Heart right ventricle (tissue), 16 donors: ENCODE results near the gene ZNRF1. TPM values are rescaled to one million over a fixed set of nuclear protein-coding genes. Genes with fewer than 3 reads are reported as not detected.
"Not testable (repeated sequence)": the region's sequence is repeated elsewhere in the genome, so short reads cannot be mapped to it uniquely, and the experiment has no call there.

ENCODE experiments used
- ATAC-seq, 8 donors: fragments of 200-7000 bp; cut with Tn5 transposase; one replicate each; pipeline ENCODE4 v1.9.1; 2020; ENCODE audit warnings: mild to moderate bottlenecking in 8 of 8, moderate library complexity in 8 of 8, moderate number of reproducible peaks in 1 of 8
- DNase-seq, 2 donors: peaks; one replicate each; pipeline ENCODE4 v3.0.0-alpha.2; 2020
- H3K27ac ChIP-seq, 10 donors: fragments of 200-600 bp; sonication (generic) in 2 of 10; one replicate each; pipeline versions ENCODE4 v1.5.0 to v1.8.0; 2020 to 2022; ENCODE audit warnings: mild to moderate bottlenecking in 3 of 10
- H3K27me3 ChIP-seq, 7 donors: fragments of 200-600 bp; one replicate each; pipeline ENCODE4 v1.8.0; 2021 to 2022; ENCODE audit warnings: mild to moderate bottlenecking in 2 of 7
- H3K36me3 ChIP-seq, 9 donors: fragments of 200-600 bp; sonication (generic) in 1 of 9; one replicate each; pipeline versions ENCODE4 v1.5.0 to v1.8.0; 2020 to 2022; ENCODE audit warnings: mild to moderate bottlenecking in 2 of 9
- H3K4me1 ChIP-seq, 9 donors: fragments of 200-600 bp; sonication (generic) in 1 of 9; one replicate each; pipeline versions ENCODE4 v1.5.0 to v1.8.0; 2020 to 2022; ENCODE audit warnings: mild to moderate bottlenecking in 4 of 9
- H3K4me3 ChIP-seq, 10 donors: fragments of 200-600 bp; sonication (generic) in 2 of 10; one replicate each; pipeline versions ENCODE4 v1.5.0 to v1.8.0; 2020 to 2022; ENCODE audit warnings: mild to moderate bottlenecking in 7 of 10, moderate library complexity in 2 of 10
- H3K9me3 ChIP-seq, 11 donors: fragments of 200-600 bp in 10 of 11; sonication (generic) in 2 of 11; one replicate each; pipeline versions ENCODE4 v1.5.0 to v1.8.0; 2013 to 2022; ENCODE audit warnings: mild to moderate bottlenecking in 2 of 11, control low read depth in 1 of 11, moderate library complexity in 1 of 11
- CTCF ChIP-seq, 9 donors: fragments of 200-600 bp; sonication (generic) in 2 of 9; IDR thresholded peaks; one replicate each; pipeline versions ENCODE4 v1.5.0 to v1.8.0; 2021 to 2022; ENCODE audit warnings: antibody characterized with exemption in 9 of 9, mild to moderate bottlenecking in 5 of 9, moderate library complexity in 1 of 9
- WGBS, 2 donors: extraction: QIAGEN DNeasy Blood & Tissue Kit; methylation state at CpG; one replicate each; pipeline ENCODE4 v1.1.7; 2013; ENCODE audit warnings: inconsistent platforms in 1 of 2; 5-methylcytosine and 5-hydroxymethylcytosine counted together
- intact Hi-C, 10 donors: fragments of 100-400 bp; cut with DNase I; formaldehyde crosslinking; loops; one replicate each; pipeline versions ENCODE4 v1.11.1 to v1.14.2; 2022
- polyA plus RNA-seq, 2 donors: library from polyadenylated mRNA; stranded (reverse); fragments of 200-250 nt; gene quantifications; one replicate each; pipeline ENCODE4 v1.2.3, GENCODE V29; 2013
- total RNA-seq, 10 donors: library from RNA; stranded (reverse); fragmentation: NEBNext Ultra II Directional in 3 of 10; extraction: Animal tissue kit (Norgen Biotek cat#: 25700) in 3 of 10; gene quantifications; one replicate each; pipeline versions ENCODE4 v1.2.1 to v1.2.4, GENCODE V29; 2021 to 2023
- donor health status: Arrhythmogenic right ventricular cardiomyopathy.
- donor health status: ischemic (EF 13 %, LVEDD 7.1; RV severe dilation, severe dysfunction).
- donor health status: healthy with polysubstance abuse.
- donor health status: DM: no; HTN: yes; CAD: no.
- donor health status: DM: no; HTN: no; CAD: no.
- donor health status: ischemic (EF 25% LVEDD 6.9; RV normal size, moderate dysfunction).
- donor health status: ischemic (EF 25% LVEDD 5.7; RV mildly dilated, moderate dysfunction).
- donor health status: healthy.
- donor health status: DM: yes; HTN: yes; CAD: no.
- donor health status: Ischemic cardiomyopathy.
- donor health status: ischemic (EF 35%, LVEDD 5.7; RV mildly dilated, moderate dysfunction).
- donor health status: nonischemic (EF 11% LVEDD 7.7; RV severe dilation, severe dysfunction).
- donor health status: DM: yes; HTN: yes; CAD: no.
- donor health status: PGD.
- donor health status: ischemic (EF 29% LVEDD 5.4; RV normal size, mild dysfunction).
- donor health status: nonischemic (EF 23%, LVEDD 6.1; RV moderate dilation, normal function).

The ZNRF1 gene
- total and polyA plus RNA-seq, 12 donors, result 13.1 to 30.8 (median 20.8) TPM

DNA sequence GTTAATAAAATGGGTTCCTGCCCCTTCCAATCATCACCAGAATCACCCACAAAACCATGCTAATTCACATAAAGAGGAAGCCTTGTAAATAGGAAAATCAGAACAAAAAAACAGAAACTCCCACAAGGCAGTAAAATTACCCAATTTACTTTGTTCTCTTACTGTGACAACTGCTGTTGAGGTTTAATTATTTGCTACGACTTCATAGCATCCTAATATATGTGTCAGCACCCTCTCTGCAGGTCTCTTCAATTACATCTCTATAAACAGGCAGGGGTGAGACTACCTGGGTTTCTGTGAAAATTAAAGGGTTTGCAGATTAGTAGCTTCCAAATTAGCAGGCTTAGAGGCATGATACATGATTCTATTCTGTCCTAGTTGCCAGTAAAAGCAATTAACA lies 16.6 kb upstream of the ZNRF1 start:
- intact Hi-C loops, result no loop called here
- 79 to 82% methylated on average over 1 of the region's 1 CpG for WGBS, 2 donors
- Histone ChIP-seq H3K27me3 (no peaks in the 10 kb centered on the region), H3K9me3 (no peaks in the 10 kb centered on the region), H3K36me3 (peaks cover 0 to 17% (median 2%) of the 10 kb centered on the region in 9 donors), H3K4me1 (peaks cover 0 to 27% (median 17%) of the 10 kb centered on the region in 9 donors), H3K27ac (no peak overlapping the region), H3K4me3 (no peak overlapping the region)
- ATAC-seq (no peak), DNase-seq (no peak)
- no peak for TF ChIP-seq CTCF (IDR thresholded peaks at IDR 0.05)

GRCh38 chr16:74984194-74984528 lies 14.7 kb upstream of the ZNRF1 start:
- 25 to 27% methylated on average over 12 to 13 of the region's 13 CpGs for WGBS, 2 donors
- no peaks in the 10 kb centered on the region for H3K9me3 ChIP-seq
- no peaks in the 10 kb centered on the region for H3K36me3 ChIP-seq
- peak overlapping the region; percentile 71 to 100 (median 96) for H3K4me3 ChIP-seq
- TF ChIP-seq CTCF (IDR thresholded peaks at IDR 0.05), result no peak
- DNase-seq (no peak), ATAC-seq (peak in 1 of 8 donors; percentile 5)
- intact Hi-C loops, result no loop called here
- H3K27me3 ChIP-seq, result no peaks in the 10 kb centered on the region
- H3K27ac ChIP-seq, result peak overlapping the region in 6 of 10 donors; percentile 82 to 94 (median 88)
- peaks cover 0 to 27% (median 17%) of the 10 kb centered on the region in 9 donors for H3K4me1 ChIP-seq

GRCh38 chr16:74984529-74985296 lies 14.1 kb upstream of the ZNRF1 start, which contains the start of gene WDR59:
Gene WDR59, minus strand, starts transcription at chr16:74985123. Its CDS starts 106 bp downstream, at chr16:74985017.
- WGBS, 2 donors, result 1% methylated on average over 62 to 68 of the region's 68 CpGs
- no peaks in the 10 kb centered on the region for H3K27me3 ChIP-seq
- peak within 1 kb of the TSS in 9 of 10 donors; percentile 69 to 94 (median 82) for H3K27ac ChIP-seq
- DNase-seq (peak; percentile 98 to 100), ATAC-seq (peak; percentile 99 to 100 (median 100))
- H3K4me1 ChIP-seq, result peaks cover 0 to 27% (median 17%) of the 10 kb centered on the region in 9 donors
- peak in 1 of 9 donors; percentile 4 for TF ChIP-seq CTCF (IDR thresholded peaks at IDR 0.05)
- intact Hi-C loops, result no loop called here
- peak within 1 kb of the TSS; percentile 71 to 100 (median 96) for H3K4me3 ChIP-seq
- no peaks in the 10 kb centered on the region for H3K36me3 ChIP-seq
- no peaks in the 10 kb centered on the region for H3K9me3 ChIP-seq

DNA sequence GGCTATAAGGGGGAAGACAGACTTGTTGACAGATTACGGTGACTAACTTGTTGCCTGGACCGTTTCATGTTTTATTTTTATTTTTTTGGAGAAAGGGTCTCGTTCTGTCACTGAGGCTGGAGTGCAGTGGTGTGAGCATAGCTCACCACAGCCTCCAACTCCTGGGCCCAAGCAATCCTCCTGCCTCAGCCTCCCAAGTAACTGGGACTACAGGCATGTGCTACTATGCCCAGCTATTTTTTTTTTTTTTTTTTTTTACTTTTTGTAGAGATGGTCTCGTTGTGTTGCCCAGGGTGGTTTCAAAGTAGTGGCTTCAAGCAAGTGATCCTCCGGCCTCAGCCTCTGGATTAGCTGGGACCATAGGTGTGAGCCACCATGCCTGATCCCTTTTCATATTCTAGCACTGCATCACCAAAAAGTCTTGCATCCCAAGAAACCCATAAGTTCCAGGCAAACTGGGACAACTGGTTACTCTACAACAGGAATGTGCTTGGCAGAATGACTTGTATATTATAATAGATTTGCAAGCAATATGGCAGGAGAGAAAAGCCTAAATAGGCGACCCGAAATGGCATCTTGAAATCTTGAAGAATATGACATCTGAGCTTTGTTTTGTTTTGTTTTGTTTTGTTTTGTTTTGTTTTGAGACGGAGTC lies 11.7 kb upstream of the ZNRF1 start:
- no peak for TF ChIP-seq CTCF (IDR thresholded peaks at IDR 0.05)
- no peaks in the 10 kb centered on the region for H3K36me3 ChIP-seq
- no peak overlapping the region for H3K4me3 ChIP-seq
- DNase-seq, result no peak
- ATAC-seq, result no peak
- H3K27ac ChIP-seq, result no peak overlapping the region
- WGBS, 2 donors, result 75 to 88% methylated on average over 8 of the region's 8 CpGs
- H3K27me3 ChIP-seq, result no peaks in the 10 kb centered on the region
- peaks cover 0 to 35% (median 17%) of the 10 kb centered on the region in 9 donors for H3K4me1 ChIP-seq
- intact Hi-C loops, result no loop called here
- no peaks in the 10 kb centered on the region for H3K9me3 ChIP-seq

GRCh38 chr16:74989864-74990263 lies 9.0 kb upstream of the ZNRF1 start:
- ATAC-seq, H3K4me3 ChIP-seq, DNase-seq, intact Hi-C loops, H3K27ac ChIP-seq, H3K27me3 ChIP-seq, H3K36me3 ChIP-seq, H3K9me3 ChIP-seq: not testable (repeated sequence)
- 89 to 94% methylated on average over 3 of the region's 3 CpGs for WGBS, 2 donors
- peaks cover 0 to 20% (median 6%) of the 10 kb centered on the region in 9 donors for H3K4me1 ChIP-seq
